ENCODE measurements around the gene STARD9. TPM values are rescaled to one million over a fixed set of nuclear protein-coding genes. Genes with fewer than 3 reads are reported as not detected.

The STARD9 gene
- total and polyA plus RNA-seq, 3 experiments from 2014 or later: 1.3 to 7.6 (median 6.5) TPM

DNA sequence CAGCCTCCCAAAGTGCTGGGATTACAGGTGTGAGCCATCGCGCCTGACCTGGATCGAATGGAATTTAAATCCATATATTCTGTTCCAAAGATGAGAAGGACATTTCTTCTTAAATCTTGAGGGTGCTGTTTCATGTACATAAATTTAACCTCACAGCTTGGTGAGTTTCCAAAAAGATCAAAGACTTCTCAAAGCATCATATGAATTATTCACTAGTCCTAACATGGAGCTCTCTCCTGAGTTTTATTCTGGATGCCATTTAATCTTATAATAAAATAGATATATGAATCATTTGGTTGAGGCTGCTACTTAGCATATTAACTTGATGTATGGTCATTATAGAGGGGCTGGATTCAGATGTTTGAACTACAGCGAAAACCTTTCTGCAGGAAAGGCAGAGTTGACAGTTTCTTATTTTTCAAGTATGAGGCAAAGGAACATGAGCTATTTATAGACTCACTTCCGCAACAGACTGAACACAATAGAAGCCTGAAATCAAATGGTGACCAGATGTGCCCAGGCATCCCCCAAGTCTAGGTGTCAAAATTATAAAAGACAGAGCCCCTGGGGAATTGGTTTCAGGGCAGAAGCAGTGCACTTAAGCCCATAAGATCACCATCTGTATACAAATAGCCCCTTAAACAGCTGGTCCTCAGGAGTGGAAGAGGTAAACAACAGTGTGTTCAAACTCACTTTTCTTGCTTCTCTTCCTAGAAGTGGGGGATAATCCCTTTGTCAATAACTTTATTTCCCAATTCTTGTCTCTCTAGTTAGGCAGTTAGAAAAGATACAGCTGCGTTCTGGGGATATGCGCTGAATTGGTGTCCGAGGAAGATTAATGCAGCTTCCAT, 29.7 kb downstream of the STARD9 start:
- Mint-ChIP-seq H3K27me3 (peaks cover 0 to 1% of the 10 kb centered on the region in 2 donors), H3K4me1 (peaks cover 36 to 57% (median 55%) of the 10 kb centered on the region in 3 donors), H3K4me3 (peak overlapping the region in 6 of 7 donors; percentile 38 to 77 (median 60)), H3K27ac (peak overlapping the region in 7 of 8 donors; percentile 21 to 79 (median 67)), H3K9me3 (no peaks in the 10 kb centered on the region), H3K36me3 (peaks cover 0 to 3% (median 1%) of the 10 kb centered on the region in 3 donors)
- ChIA-PET CTCF (interaction anchor here (0.9 to 1.1 kb wide), 3 partner anchors 23 to 29 kb away, joined by 3 to 4 read pairs (median 3); partner anchors contain the start of gene STARD9), POLR2A (interaction anchor here (1.0 to 2.3 kb wide), 2 partner anchors 24 to 30 kb away, joined by 5 to 18 read pairs; partner anchors contain the start of gene STARD9)
- DNase-seq: peak in 1 of 5 donors; percentile 22
- Histone ChIP-seq H3K27ac (ENCODE audit: low read depth, low read length) (no peak overlapping the region), H3K27me3 (ENCODE audit: insufficient read depth, low read length, poor library complexity, severe bottlenecking) (no peaks in the 10 kb centered on the region), H3K9me3 (ENCODE audit: low read length) (no peaks in the 10 kb centered on the region), H3K4me3 (ENCODE audit: low read length) (peak overlapping the region; percentile 16), H3K4me1 (ENCODE audit: insufficient read depth, low read length) (peaks cover 36% of the 10 kb centered on the region), H3K36me3 (ENCODE audit: insufficient read depth, low read length) (no peaks in the 10 kb centered on the region)

DNA sequence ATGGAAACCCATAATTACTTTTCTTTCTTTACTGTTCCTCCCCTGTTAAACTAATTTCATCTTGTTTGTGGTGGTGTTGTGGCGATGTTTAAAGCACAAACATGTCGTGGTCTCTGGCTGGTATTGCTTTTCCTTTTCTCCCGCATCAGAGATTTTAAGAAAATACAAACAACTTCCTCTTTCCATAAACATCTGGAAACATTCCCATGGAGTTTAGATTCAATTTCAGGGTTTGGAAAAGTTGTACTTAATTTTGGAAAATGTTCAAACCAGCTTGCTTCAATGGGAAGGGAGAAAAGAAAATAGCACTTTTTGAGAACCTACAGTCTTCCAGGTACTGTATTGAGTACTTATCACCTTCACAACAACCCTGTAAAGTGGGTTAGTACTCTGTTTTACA, 30.4 kb downstream of the STARD9 start:
- H3K27ac Mint-ChIP-seq: peak overlapping the region in 4 of 8 donors; percentile 64 to 79 (median 76)
- Histone ChIP-seq H3K27ac (ENCODE audit: low read depth, low read length) (no peak overlapping the region), H3K36me3 (ENCODE audit: insufficient read depth, low read length) (no peaks in the 10 kb centered on the region), H3K9me3 (ENCODE audit: low read length) (no peaks in the 10 kb centered on the region), H3K4me3 (ENCODE audit: low read length) (peak overlapping the region; percentile 16), H3K27me3 (ENCODE audit: insufficient read depth, low read length, poor library complexity, severe bottlenecking) (no peaks in the 10 kb centered on the region), H3K4me1 (ENCODE audit: insufficient read depth, low read length) (peaks cover 36% of the 10 kb centered on the region)
- DNase-seq: no peak
- ChIA-PET CTCF (interaction anchor here (1.0 to 1.1 kb wide), 2 partner anchors 25 to 30 kb away, joined by 3 to 4 read pairs; partner anchors contain the start of gene STARD9), POLR2A (interaction anchor here (1.0 to 2.3 kb wide), 2 partner anchors 24 to 30 kb away, joined by 5 to 18 read pairs; partner anchors contain the start of gene STARD9)
- H3K9me3 Mint-ChIP-seq: no peaks in the 10 kb centered on the region
- H3K4me3 Mint-ChIP-seq: peak overlapping the region in 4 of 7 donors; percentile 17 to 64 (median 56)
- peaks cover 0 to 1% (median 1%) of the 10 kb centered on the region in 3 donors for H3K36me3 Mint-ChIP-seq
- peaks cover 36 to 57% (median 55%) of the 10 kb centered on the region in 3 donors for H3K4me1 Mint-ChIP-seq
- H3K27me3 Mint-ChIP-seq: peaks cover 0 to 1% of the 10 kb centered on the region in 2 donors

DNA sequence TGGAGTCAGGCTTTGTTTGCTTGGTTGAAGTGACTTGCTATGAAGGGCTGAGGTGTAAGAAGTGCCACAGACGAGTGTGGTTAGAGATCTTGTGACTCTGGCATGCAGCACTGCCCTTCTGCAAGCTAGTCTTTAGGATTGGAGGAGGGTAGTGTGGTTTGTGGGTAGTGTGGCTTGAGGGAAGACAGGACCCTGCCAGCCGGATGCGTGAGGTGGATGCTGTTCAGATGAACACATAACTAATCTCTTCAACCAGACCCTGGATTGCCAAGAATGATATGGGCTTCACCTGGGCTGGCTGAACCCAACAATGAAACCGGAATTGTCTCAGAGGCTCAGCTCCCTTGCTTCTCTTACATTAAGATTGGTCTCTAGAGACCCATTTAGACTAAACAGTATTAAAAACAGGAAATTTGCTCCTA, 32.7 kb downstream of the STARD9 start:
- Mint-ChIP-seq H3K4me3 (peak overlapping the region; percentile 18 to 74 (median 47)), H3K4me1 (peaks cover 36 to 52% (median 51%) of the 10 kb centered on the region in 3 donors), H3K9me3 (no peaks in the 10 kb centered on the region), H3K27me3 (peaks cover 0 to 1% of the 10 kb centered on the region in 2 donors), H3K27ac (peak overlapping the region; percentile 41 to 86 (median 58)), H3K36me3 (no peaks in the 10 kb centered on the region)
- Histone ChIP-seq H3K27me3 (ENCODE audit: insufficient read depth, low read length, poor library complexity, severe bottlenecking) (no peaks in the 10 kb centered on the region), H3K4me1 (ENCODE audit: insufficient read depth, low read length) (peaks cover 36% of the 10 kb centered on the region), H3K4me3 (ENCODE audit: low read length) (no peak overlapping the region), H3K36me3 (ENCODE audit: insufficient read depth, low read length) (no peaks in the 10 kb centered on the region), H3K27ac (ENCODE audit: low read depth, low read length) (no peak overlapping the region), H3K9me3 (ENCODE audit: low read length) (no peaks in the 10 kb centered on the region)
- peak; percentile 9 to 62 (median 39) for DNase-seq
- ChIA-PET POLR2A (interaction anchor here (1.0 kb wide), 1 partner anchor 27 kb away, joined by 3 read pairs; no protein-coding TSS in a partner anchor), CTCF (interaction anchor here (1.0 kb wide), 1 partner anchor 35 kb away, joined by 3 read pairs; no protein-coding TSS in a partner anchor)

DNA sequence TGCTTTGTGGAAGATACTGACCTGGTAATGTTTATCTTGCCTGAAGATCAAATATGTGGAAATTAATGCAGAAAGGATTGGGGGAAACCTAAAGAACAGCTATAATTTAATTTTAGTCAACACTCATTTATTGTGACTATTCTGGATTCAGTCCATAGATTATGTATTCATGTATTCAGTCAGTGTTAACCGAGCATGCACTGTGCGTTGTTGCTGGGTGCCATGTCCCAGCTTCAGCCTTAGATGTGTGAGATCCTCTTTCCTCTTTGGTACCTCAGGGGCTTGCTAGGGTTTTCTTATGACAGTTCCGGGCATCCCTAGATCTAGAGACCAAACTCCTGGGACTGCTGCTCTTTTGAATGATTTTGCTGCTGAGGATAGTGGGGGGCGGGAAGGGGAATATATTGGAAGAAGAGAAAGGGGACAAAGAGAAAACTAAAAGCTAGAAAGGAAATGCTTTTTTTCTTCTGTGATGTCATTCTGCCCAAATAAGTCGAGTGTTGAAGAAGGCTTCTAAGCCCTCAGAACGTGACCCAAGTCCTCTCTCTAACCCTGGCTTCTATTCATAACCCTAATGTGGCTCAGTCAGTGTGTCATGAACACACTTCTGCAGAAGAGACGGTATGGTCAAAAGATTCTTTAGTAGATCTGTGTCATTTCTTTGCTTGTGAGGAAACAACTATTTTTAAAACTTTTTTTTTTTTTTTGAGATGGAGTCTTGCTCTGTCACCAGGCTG, 33.5 kb downstream of the STARD9 start:
- Mint-ChIP-seq H3K27ac (peak overlapping the region in 7 of 8 donors; percentile 29 to 87 (median 48)), H3K27me3 (peaks cover 0 to 1% of the 10 kb centered on the region in 2 donors), H3K4me1 (peaks cover 36 to 46% (median 45%) of the 10 kb centered on the region in 3 donors), H3K36me3 (no peaks in the 10 kb centered on the region), H3K9me3 (no peaks in the 10 kb centered on the region), H3K4me3 (peak overlapping the region in 6 of 7 donors; percentile 38 to 72 (median 58))
- Histone ChIP-seq H3K36me3 (ENCODE audit: insufficient read depth, low read length) (no peaks in the 10 kb centered on the region), H3K27me3 (ENCODE audit: insufficient read depth, low read length, poor library complexity, severe bottlenecking) (no peaks in the 10 kb centered on the region), H3K9me3 (ENCODE audit: low read length) (no peaks in the 10 kb centered on the region), H3K27ac (ENCODE audit: low read depth, low read length) (no peak overlapping the region), H3K4me3 (ENCODE audit: low read length) (no peak overlapping the region), H3K4me1 (ENCODE audit: insufficient read depth, low read length) (peaks cover 36% of the 10 kb centered on the region)
- POLR2A ChIA-PET: no interaction called here
- CTCF ChIA-PET: interaction anchor here (1.0 kb wide), 1 partner anchor 34 kb away, joined by 3 read pairs; no protein-coding TSS in a partner anchor
- DNase-seq: peak in 1 of 5 donors; percentile 8

DNA sequence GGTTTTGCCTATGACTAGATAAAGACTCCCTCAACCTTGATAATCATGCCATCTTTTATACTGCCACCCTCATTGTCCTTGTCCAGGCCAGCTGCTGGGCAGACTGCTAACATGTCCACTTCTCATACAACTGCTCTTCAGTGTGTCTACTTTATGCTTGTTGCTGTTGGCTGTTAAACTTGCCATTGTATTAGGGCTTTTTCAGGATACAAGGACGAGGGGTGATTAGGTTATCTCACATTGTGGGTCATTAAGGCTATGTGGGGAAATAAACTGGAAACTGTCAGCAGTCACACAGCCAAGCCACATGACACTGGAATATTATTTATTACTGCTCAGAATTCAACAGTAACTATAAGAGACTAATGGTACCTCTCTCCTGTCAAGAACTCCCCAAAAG, 36.1 kb downstream of the STARD9 start:
- CTCF ChIA-PET: interaction anchor here (1.0 kb wide), 1 partner anchor 8 kb away, joined by 4 read pairs; no protein-coding TSS in a partner anchor

DNA sequence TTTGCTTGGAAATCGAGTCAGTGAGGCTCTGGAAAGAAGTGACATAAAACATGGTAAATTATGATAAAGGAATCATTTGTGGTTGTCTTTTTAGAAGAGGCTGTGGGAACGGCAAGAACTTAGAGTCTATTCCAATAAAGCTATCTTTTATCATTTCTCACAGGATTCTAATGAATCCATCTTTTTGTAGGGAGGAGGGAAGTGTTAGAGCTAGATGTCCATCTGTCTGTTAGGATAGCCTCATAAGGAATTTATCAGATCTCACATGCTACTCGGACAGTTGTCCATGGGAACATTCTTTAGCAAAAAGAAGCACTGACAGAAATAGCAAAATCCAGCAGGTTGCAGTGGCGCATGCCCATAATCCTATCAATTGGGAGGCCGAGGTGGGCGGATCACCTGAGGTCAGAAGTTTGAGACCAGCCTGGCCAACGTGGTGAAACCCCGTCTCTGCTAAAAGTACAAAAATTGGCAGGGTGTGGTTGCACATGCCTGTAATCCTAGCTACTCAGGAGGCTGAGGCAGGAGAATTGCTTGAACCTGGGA, 37.0 kb downstream of the STARD9 start:
- DNase-seq: no peak
- no peaks in the 10 kb centered on the region for H3K9me3 Mint-ChIP-seq
- POLR2A ChIA-PET: interaction anchor here (0.6 kb wide), 1 partner anchor 63 kb away, joined by 3 read pairs; no protein-coding TSS in a partner anchor
- H3K27me3 Mint-ChIP-seq: no peaks in the 10 kb centered on the region
- no peaks in the 10 kb centered on the region for H3K9me3 ChIP-seq (ENCODE audit: low read length)
- H3K4me1 ChIP-seq (ENCODE audit: insufficient read depth, low read length): peaks cover 17% of the 10 kb centered on the region
- no peaks in the 10 kb centered on the region for H3K36me3 ChIP-seq (ENCODE audit: insufficient read depth, low read length)
- no peak overlapping the region for H3K4me3 Mint-ChIP-seq
- H3K27me3 ChIP-seq (ENCODE audit: insufficient read depth, low read length, poor library complexity, severe bottlenecking): no peaks in the 10 kb centered on the region
- no peak overlapping the region for H3K4me3 ChIP-seq (ENCODE audit: low read length)
- H3K36me3 Mint-ChIP-seq: peaks cover 0 to 1% (median 0%) of the 10 kb centered on the region in 3 donors
- CTCF ChIA-PET: no interaction called here
- peak overlapping the region in 1 of 8 donors; percentile 11 for H3K27ac Mint-ChIP-seq
- H3K4me1 Mint-ChIP-seq: peaks cover 17 to 19% (median 18%) of the 10 kb centered on the region in 3 donors
- no peak overlapping the region for H3K27ac ChIP-seq (ENCODE audit: low read depth, low read length)

More for the DNA sequence above, 36.1 kb downstream of the STARD9 start:
- Mint-ChIP-seq H3K4me3 (no peak overlapping the region), H3K27ac (peak overlapping the region in 1 of 8 donors; percentile 4), H3K9me3 (no peaks in the 10 kb centered on the region), H3K27me3 (no peaks in the 10 kb centered on the region), H3K4me1 (peaks cover 17 to 24% (median 20%) of the 10 kb centered on the region in 3 donors), H3K36me3 (no peaks in the 10 kb centered on the region)
- POLR2A ChIA-PET: no interaction called here
- peaks cover 17% of the 10 kb centered on the region for H3K4me1 ChIP-seq (ENCODE audit: insufficient read depth, low read length)
- H3K27me3 ChIP-seq (ENCODE audit: insufficient read depth, low read length, poor library complexity, severe bottlenecking): no peaks in the 10 kb centered on the region
- H3K27ac ChIP-seq (ENCODE audit: low read depth, low read length): no peak overlapping the region
- H3K9me3 ChIP-seq (ENCODE audit: low read length): no peaks in the 10 kb centered on the region
- no peaks in the 10 kb centered on the region for H3K36me3 ChIP-seq (ENCODE audit: insufficient read depth, low read length)
- DNase-seq: no peak
- no peak overlapping the region for H3K4me3 ChIP-seq (ENCODE audit: low read length)

DNA sequence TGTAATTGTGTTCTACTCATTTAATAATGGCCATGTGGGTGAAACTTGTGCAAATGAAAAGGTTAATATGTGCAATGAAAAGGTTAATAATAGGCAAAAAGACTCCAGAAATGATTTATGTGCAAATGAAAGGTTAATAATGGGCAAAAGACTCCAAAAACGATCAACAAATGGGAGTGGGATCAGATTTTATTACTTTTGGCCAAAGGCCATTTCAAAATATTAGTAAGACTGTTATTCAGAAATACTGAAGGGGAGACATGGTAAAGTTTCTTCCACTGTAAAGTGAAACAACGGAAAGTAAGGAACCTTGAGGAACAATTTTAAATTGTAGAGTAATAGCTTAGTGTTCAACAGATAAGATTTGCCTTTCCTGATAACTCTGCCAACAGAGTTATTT, 40.7 kb downstream of the STARD9 start:
- Mint-ChIP-seq H3K36me3 (peaks cover 0 to 3% (median 2%) of the 10 kb centered on the region in 3 donors), H3K27me3 (no peaks in the 10 kb centered on the region), H3K4me3 (no peak overlapping the region), H3K4me1 (peaks cover 2 to 4% (median 4%) of the 10 kb centered on the region in 3 donors), H3K9me3 (no peaks in the 10 kb centered on the region), H3K27ac (peak overlapping the region in 2 of 8 donors; percentile 33 to 61)
- ChIA-PET POLR2A (no interaction called here), CTCF (no interaction called here)
- no peak overlapping the region for H3K4me3 ChIP-seq (ENCODE audit: low read length)
- no peak for DNase-seq
- no peaks in the 10 kb centered on the region for H3K9me3 ChIP-seq (ENCODE audit: low read length)
- no peaks in the 10 kb centered on the region for H3K4me1 ChIP-seq (ENCODE audit: insufficient read depth, low read length)
- H3K27me3 ChIP-seq (ENCODE audit: insufficient read depth, low read length, poor library complexity, severe bottlenecking): no peaks in the 10 kb centered on the region
- no peaks in the 10 kb centered on the region for H3K36me3 ChIP-seq (ENCODE audit: insufficient read depth, low read length)
- H3K27ac ChIP-seq (ENCODE audit: low read depth, low read length): no peak overlapping the region
